ENCODE results near the gene GPHN. TPM values are rescaled to one million over a fixed set of nuclear protein-coding genes. Genes with fewer than 3 reads are reported as not detected.
A peak's percentile ranks its signal among the peaks of the same experiment; 100 is the strongest.

GPHN gene
- total and polyA plus RNA-seq, 2 of the 8 experiments (the other 6 are each of a cell fraction or from before 2014, with no cell fraction given), result 6.0 to 16.0 TPM

DNA sequence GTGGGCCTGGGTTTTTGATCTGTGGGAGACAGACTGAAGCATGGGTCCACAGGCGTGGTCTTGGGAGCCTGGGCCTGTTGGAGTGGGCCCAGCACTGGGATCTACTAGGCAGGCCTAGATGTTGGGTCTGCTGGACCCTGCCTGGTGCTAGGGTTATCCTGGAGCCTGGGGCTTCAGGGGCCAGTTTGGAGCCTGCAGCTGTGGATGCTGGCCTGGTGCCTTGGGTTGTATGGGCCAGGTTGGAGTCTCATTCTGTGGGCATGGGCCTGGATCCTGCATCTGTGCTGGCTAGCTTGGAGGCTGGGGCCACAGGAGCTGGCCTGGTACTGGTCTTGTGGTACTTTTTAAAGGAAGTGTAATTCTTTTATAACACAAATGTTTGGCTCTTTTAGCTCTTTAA is 68.0 kb downstream of the GPHN start:
- H4K8ac ChIP-seq (ENCODE audit: extremely low read depth, insufficient read depth, low read length), result peak overlapping the region; percentile 25; the same call in 1 of the 2 replicates
- H3K4ac ChIP-seq (replicated peaks; ENCODE audit: insufficient read length, low read depth, low read length), result no peak overlapping the region
- no peak overlapping the region for H4K91ac ChIP-seq (replicated peaks; ENCODE audit: insufficient read length, low read length)
- no peak overlapping the region for H3K4me2 ChIP-seq (ENCODE audit: insufficient read depth in 1 of 2, low read depth in 2 of 2, low read length in 2 of 2)
- no peak overlapping the region for H3K27ac ChIP-seq (ENCODE audit: low read depth, low read length)
- no peak overlapping the region for H3K23ac ChIP-seq (ENCODE audit: insufficient read length)
- peaks cover 0 to 43% of the 10 kb centered on the region in 2 experiments; a peak in 3 of 4 replicates for H3K79me2 ChIP-seq (ENCODE audit: control insufficient read depth in 1 of 2, insufficient read depth in 2 of 2, low read length in 2 of 2)
- H2AK5ac ChIP-seq (ENCODE audit: low read depth, low read length), result no peak overlapping the region
- no peak overlapping the region for H2BK5ac ChIP-seq (ENCODE audit: low read depth, low read length)
- H2BK120ac ChIP-seq (replicated peaks; ENCODE audit: low read depth, low read length), result no peak overlapping the region
- H3K27me3 ChIP-seq (replicated peaks in 1 of 4; ENCODE audit: control insufficient read depth in 3 of 4, extremely low read depth in 1 of 4, insufficient read depth in 3 of 4, low read length in 3 of 4), result no peaks in the 10 kb centered on the region
- H3K56ac ChIP-seq (replicated peaks; ENCODE audit: insufficient read length, low read depth, low read length), result no peak overlapping the region
- no peak overlapping the region for H3K9ac ChIP-seq (replicated peaks in 1 of 4; ENCODE audit: extremely low read depth in 1 of 4, low read depth in 3 of 4, low read length in 3 of 4)
- no peak overlapping the region for H3K4me3 ChIP-seq (ENCODE audit: extremely low read depth in 1 of 4, insufficient read depth in 2 of 4, low read depth in 3 of 4, low read length in 4 of 4)
- CTCF ChIA-PET (ENCODE audit: partially characterized antibody), result interaction anchor here (0.6 to 0.7 kb wide), 2 partner anchors 47 to 574 kb away, joined by 3 to 4 read pairs; no protein-coding TSS in a partner anchor
- no peak overlapping the region for H3K14ac ChIP-seq (ENCODE audit: insufficient read length)
- 100% methylated on average over 1 of the region's 1 CpG; no CpG with 5 or more reads in 1 of the 2 experiments for WGBS, 2 experiments (ENCODE audit: extremely low coverage in 1 of 2, insufficient coverage in 1 of 2, insufficient read length in 1 of 2, insufficient replicate concordance in 2 of 2, low coverage in 1 of 2, low lambda C conversion rate in 2 of 2, missing lambda C conversion rate in 1 of 2)
- H3K79me1 ChIP-seq (ENCODE audit: low read depth, low read length), result 0 out of 2 replicates have a peak, but pooled peaks cover 2% of the 10 kb centered on the region
- peaks cover 11 to 17% of the 10 kb centered on the region in 2 experiments for H3K9me3 ChIP-seq (ENCODE audit: insufficient read depth in 2 of 2, low read depth in 1 of 2, low read length in 1 of 2)
- DNase-seq (ENCODE audit: low read depth in 1 of 2, low spot score in 2 of 2), result no peak
- POLR2A ChIA-PET (ENCODE audit: partially characterized antibody), result no interaction called here
- H3K18ac ChIP-seq (ENCODE audit: extremely low read depth, low read length), result no peak overlapping the region
- no peak for TF ChIP-seq CBX8 (IDR thresholded peaks at IDR 0.05; ENCODE audit: borderline replicate concordance, low read depth, low read length)
- TF ChIP-seq MAFK (IDR thresholded peaks at IDR 0.05; ENCODE audit: low read depth, low read length), result no peak
- TF ChIP-seq EP300 (IDR thresholded peaks at IDR 0.05; ENCODE audit: borderline replicate concordance in 1 of 2, low read depth in 2 of 2, low read length in 2 of 2), result no peak
- TF ChIP-seq TAF1 (IDR thresholded peaks at IDR 0.05; ENCODE audit: low read depth, low read length), result no peak
- no peak for TF ChIP-seq RBBP5 (IDR thresholded peaks at IDR 0.05; ENCODE audit: borderline replicate concordance, low read depth, low read length)
- no peak for TF ChIP-seq SAP30 (IDR thresholded peaks at IDR 0.05; ENCODE audit: insufficient read depth, insufficient replicate concordance, low read length)
- no peak for TF ChIP-seq YY1 (IDR thresholded peaks at IDR 0.05; ENCODE audit: low read depth, low read length)
- FAIRE-seq, result no peak
- H3K23me2 ChIP-seq (ENCODE audit: low read depth, low read length), result no peaks in the 10 kb centered on the region
- H4K5ac ChIP-seq (ENCODE audit: insufficient read length, low read depth, low read length), result no peak overlapping the region
- peaks cover 0 to 2% (median 0%) of the 10 kb centered on the region in 4 experiments; a peak in 3 of 8 replicates for H3K36me3 ChIP-seq (ENCODE audit: control insufficient read depth in 2 of 4, insufficient read depth in 4 of 4, low read length in 3 of 4)
- no peak overlapping the region for H2AFZ ChIP-seq (ENCODE audit: low read length)
- no peak overlapping the region for H2BK12ac ChIP-seq (ENCODE audit: low read depth, low read length)
- H2BK15ac ChIP-seq (ENCODE audit: low read length), result no peak overlapping the region
- no peaks in the 10 kb centered on the region for H3K4me1 ChIP-seq (replicated peaks in 1 of 4; ENCODE audit: control insufficient read depth in 3 of 4, insufficient read depth in 4 of 4, low read length in 3 of 4)
- H4K20me1 ChIP-seq (replicated peaks in 1 of 2; ENCODE audit: control insufficient read depth in 1 of 2, insufficient read depth in 2 of 2, low read length in 2 of 2), result no peaks in the 10 kb centered on the region
- H2BK20ac ChIP-seq (ENCODE audit: low read length), result no peak overlapping the region

Data from H1 (cell line).